Left ventricle myocardium inferior (tissue), 1 donor: ENCODE measurements around the gene FOXN3. TPM values are rescaled to one million over a fixed set of nuclear protein-coding genes. Genes with fewer than 3 reads are reported as not detected.

Source experiments
- DNase-seq: peaks from one replicate; pipeline ENCODE4 v3.0.0-alpha.2; 2020
- H3K27ac ChIP-seq: fragments of 200-600 bp; replicated peaks from 2 replicates; pipeline ENCODE4 v1.8.0; 2021
- H3K27me3 ChIP-seq: fragments of 200-600 bp; 2 replicates; pipeline ENCODE4 v1.8.0; 2021; ENCODE audit warnings: low read depth
- H3K36me3 ChIP-seq: fragments of 200-600 bp; 2 replicates; pipeline ENCODE4 v1.8.0; 2021
- H3K4me1 ChIP-seq: fragments of 200-600 bp; 2 replicates; pipeline ENCODE4 v1.8.0; 2021
- H3K4me3 ChIP-seq: fragments of 200-600 bp; 2 replicates; pipeline ENCODE4 v1.8.0; 2021; ENCODE audit warnings: mild to moderate bottlenecking, moderate library complexity
- H3K9me3 ChIP-seq: fragments of 200-600 bp; replicated peaks from 2 replicates; pipeline ENCODE4 v1.8.0; 2021
- intact Hi-C: fragments of 100-400 bp; cut with micrococcal nuclease; formaldehyde crosslinking; loops from one replicate; pipeline ENCODE4 v1.11.0; 2022
- total RNA-seq: library from RNA; stranded (reverse); fragmentation: NEBNext Ultra II Directional; extraction: Animal tissue kit (Norgen Biotek cat#: 25700); gene quantifications from one replicate; pipeline ENCODE4 v1.2.1, GENCODE V29; 2021
- TF ChIP-seq, protein P1 (sequence below): fragments of 200-600 bp; IDR thresholded peaks from 2 replicates; pipeline ENCODE4 v1.8.0; 2021; ENCODE audit warnings: antibody characterized with exemption, mild to moderate bottlenecking, borderline replicate concordance
- donor health status: DM: no; HTN: yes; CAD: no; lungs with severe emphysema.

Gene FOXN3
- total RNA-seq, 1 donor from 2014 or later: 120 TPM

GRCh38 chr14:89430391-89431236, 13.6 kb upstream of the FOXN3 start:
- no peak for DNase-seq
- no peaks in the 10 kb centered on the region for H3K27me3 ChIP-seq
- H3K4me1 ChIP-seq: peaks cover 54% of the 10 kb centered on the region
- peak overlapping the region; percentile 75 for H3K27ac ChIP-seq
- intact Hi-C loops: no loop called here
- H3K4me3 ChIP-seq: peak overlapping the region; percentile 52
- TF ChIP-seq, protein P1, sequence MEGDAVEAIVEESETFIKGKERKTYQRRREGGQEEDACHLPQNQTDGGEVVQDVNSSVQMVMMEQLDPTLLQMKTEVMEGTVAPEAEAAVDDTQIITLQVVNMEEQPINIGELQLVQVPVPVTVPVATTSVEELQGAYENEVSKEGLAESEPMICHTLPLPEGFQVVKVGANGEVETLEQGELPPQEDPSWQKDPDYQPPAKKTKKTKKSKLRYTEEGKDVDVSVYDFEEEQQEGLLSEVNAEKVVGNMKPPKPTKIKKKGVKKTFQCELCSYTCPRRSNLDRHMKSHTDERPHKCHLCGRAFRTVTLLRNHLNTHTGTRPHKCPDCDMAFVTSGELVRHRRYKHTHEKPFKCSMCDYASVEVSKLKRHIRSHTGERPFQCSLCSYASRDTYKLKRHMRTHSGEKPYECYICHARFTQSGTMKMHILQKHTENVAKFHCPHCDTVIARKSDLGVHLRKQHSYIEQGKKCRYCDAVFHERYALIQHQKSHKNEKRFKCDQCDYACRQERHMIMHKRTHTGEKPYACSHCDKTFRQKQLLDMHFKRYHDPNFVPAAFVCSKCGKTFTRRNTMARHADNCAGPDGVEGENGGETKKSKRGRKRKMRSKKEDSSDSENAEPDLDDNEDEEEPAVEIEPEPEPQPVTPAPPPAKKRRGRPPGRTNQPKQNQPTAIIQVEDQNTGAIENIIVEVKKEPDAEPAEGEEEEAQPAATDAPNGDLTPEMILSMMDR: no peak
- H3K9me3 ChIP-seq: no peaks in the 10 kb centered on the region
- H3K36me3 ChIP-seq: no peaks in the 10 kb centered on the region

DNA sequence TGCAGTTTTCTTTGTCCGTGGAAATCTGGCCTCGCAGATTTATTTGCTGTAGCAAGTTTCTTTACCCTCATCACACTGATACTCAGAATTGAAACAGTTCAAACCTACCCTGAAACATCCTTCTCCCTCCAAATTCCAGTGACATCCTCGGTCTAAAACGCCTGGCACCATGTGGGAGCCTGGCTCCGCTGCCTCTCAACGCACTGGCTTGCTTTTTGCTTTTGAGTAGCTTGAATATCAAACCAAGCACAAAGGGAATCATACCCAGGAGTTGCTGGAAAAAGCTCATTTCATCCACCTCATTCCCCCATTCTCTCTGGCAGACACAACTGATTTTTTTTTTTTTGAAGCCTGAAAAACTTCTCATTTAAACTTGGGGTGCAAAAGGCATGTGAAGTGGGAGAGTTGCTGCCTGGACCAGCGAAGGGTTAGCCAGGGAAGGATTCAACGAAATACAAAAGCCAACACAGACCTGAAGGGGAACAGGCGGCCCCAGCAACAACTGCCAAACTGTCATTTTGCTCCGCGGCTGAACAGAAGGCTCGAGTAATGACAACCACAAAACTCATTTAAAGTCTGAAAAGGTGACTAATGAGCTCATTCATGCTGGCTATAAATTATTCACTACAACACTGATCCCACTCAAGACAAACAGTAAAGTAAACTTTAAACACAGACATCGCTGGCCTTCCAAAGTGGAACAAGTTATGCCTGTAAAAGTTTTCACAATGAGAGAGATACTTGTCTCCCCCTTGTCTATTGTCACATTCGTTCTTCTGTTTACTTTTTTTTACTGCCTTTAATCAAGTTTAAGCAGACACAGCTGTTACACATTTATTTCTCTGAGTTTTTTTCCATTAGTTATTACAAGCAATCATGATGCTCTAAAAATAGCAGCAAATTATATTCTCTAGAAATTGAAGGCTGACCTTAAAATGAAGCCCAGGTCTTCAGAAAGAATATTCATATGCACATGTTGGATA, 12.5 kb upstream of the FOXN3 start:
- no peak for DNase-seq
- H3K4me1 ChIP-seq: peaks cover 57% of the 10 kb centered on the region

DNA sequence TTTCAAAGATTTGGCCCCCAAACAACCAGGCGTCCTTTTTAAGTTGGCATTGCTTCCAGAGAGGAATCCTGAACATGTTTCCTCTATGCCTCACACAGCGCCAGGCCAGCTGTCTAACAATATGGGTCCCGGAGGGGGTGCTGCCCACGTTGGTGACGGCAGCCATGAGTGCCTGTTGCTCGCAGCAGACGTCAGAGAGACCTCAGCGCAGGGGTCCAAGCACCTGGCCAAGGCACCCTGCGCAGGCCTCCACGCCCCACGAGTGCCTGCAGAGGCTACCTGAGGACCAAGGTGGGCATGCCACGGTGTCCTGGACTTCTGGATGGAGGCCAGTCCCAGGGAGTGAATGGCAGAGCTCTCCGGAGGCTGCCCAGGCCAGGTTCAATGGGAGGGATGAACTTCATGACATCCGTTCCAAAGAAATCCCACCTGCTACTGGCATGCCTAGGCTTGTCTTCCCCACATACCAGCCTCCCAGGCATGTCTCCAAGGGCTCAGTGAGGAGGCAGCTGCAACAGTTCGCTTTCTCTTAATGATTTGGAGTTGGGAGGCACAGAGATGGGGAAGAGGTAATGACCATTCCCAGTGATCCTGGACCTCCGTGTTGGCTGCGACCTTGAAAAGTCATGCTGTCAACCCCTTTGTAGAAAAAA, 11.6 kb upstream of the FOXN3 start:
- intact Hi-C loops: no loop called here
- Histone ChIP-seq H3K27me3 (no peaks in the 10 kb centered on the region), H3K27ac (peak overlapping the region; percentile 75), H3K36me3 (no peaks in the 10 kb centered on the region), H3K4me3 (peak overlapping the region; percentile 24), H3K9me3 (no peaks in the 10 kb centered on the region), H3K4me1 (peaks cover 57% of the 10 kb centered on the region)
- DNase-seq: no peak
- TF ChIP-seq, protein P1: no peak

More for the DNA sequence above, 12.5 kb upstream of the FOXN3 start:
- no peaks in the 10 kb centered on the region for H3K36me3 ChIP-seq
- H3K9me3 ChIP-seq: no peaks in the 10 kb centered on the region
- H3K4me3 ChIP-seq: peak overlapping the region; percentile 52
- H3K27me3 ChIP-seq: no peaks in the 10 kb centered on the region
- TF ChIP-seq, protein P1: no peak
- peak overlapping the region; percentile 75 for H3K27ac ChIP-seq
- intact Hi-C loops: no loop called here

DNA sequence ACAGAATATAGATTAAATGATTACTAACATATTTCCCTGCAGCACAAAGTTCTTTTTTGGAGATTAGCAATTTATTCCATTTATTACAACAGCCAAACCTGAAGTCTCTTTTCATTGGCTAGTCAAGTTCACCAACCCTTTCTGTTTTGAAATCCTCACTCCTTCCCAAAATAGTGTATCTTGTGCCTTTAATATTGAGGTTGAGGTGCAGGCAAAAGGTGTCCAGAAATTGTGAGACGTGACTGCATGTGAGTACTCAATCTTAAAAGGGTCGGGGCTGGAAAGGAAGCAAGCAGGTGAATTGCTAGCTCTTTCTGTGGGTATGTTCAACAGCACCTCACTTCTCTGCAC, 11.1 kb upstream of the FOXN3 start:
- DNase-seq: no peak
- intact Hi-C loops: no loop called here
- Histone ChIP-seq H3K4me1 (peaks cover 58% of the 10 kb centered on the region), H3K36me3 (no peaks in the 10 kb centered on the region), H3K9me3 (no peaks in the 10 kb centered on the region), H3K27ac (peak overlapping the region; percentile 75), H3K4me3 (peak overlapping the region; percentile 24), H3K27me3 (no peaks in the 10 kb centered on the region)
- TF ChIP-seq, protein P1: no peak
